ENCODE data around the gene SPON2.

Gene SPON2

DNA sequence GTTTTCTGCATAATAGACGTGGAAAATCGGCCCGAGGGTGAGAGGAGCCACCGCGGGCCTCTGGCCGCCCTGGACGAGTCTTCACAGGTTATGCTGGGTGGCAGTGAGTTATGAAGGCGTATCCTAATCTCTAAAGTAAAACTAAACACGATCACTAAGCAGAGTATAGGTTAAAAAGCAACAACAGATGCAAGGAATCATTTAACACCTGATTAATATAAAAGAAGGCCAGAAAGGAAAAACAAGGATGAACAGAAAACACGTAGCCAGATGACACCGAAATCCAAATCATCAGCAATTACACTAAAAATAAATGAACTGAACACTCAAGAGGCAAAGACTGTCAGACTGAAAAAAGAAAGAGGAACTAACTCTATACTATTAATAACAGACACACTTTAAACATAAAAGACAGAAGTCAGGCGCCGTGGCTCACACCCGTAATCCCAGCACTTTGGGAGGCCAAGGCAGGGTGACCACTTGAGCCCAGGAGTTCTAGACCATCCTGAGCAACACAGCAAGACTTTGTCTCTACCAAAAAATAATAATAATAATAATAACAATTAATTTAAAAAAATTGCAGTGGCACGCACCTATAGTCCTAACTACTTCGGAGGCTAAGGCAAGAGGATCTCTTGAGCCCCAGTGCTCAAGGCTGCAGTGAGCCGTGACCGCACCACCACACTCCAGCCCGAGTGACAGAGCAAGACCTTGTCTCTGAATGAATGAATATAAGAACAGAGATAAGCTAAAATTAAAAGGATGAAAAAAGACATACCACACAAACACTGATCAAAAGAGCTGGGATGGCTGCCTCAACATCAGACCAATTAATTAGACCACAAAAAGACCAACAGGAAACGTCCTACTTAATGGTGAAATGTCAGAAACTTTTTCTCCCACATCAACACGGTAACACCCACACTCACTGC is 46.5 kb upstream of the SPON2 start:
- TF ChIP-seq FOXP2 (optimal IDR thresholded peaks at IDR 0.05; ENCODE audit: borderline replicate concordance, extremely low read depth, extremely low read length, insufficient read depth) (no peak), SIN3A (IDR thresholded peaks at IDR 0.05; ENCODE audit: borderline replicate concordance, insufficient read depth, low read length) (no peak), POLR2AphosphoS5 (IDR thresholded peaks at IDR 0.05; ENCODE audit: low read depth, low read length) (no peak), TAF1 (IDR thresholded peaks at IDR 0.05; ENCODE audit: borderline replicate concordance, insufficient read depth, low read length) (no peak)
- TF ChIP-seq, protein P1, sequence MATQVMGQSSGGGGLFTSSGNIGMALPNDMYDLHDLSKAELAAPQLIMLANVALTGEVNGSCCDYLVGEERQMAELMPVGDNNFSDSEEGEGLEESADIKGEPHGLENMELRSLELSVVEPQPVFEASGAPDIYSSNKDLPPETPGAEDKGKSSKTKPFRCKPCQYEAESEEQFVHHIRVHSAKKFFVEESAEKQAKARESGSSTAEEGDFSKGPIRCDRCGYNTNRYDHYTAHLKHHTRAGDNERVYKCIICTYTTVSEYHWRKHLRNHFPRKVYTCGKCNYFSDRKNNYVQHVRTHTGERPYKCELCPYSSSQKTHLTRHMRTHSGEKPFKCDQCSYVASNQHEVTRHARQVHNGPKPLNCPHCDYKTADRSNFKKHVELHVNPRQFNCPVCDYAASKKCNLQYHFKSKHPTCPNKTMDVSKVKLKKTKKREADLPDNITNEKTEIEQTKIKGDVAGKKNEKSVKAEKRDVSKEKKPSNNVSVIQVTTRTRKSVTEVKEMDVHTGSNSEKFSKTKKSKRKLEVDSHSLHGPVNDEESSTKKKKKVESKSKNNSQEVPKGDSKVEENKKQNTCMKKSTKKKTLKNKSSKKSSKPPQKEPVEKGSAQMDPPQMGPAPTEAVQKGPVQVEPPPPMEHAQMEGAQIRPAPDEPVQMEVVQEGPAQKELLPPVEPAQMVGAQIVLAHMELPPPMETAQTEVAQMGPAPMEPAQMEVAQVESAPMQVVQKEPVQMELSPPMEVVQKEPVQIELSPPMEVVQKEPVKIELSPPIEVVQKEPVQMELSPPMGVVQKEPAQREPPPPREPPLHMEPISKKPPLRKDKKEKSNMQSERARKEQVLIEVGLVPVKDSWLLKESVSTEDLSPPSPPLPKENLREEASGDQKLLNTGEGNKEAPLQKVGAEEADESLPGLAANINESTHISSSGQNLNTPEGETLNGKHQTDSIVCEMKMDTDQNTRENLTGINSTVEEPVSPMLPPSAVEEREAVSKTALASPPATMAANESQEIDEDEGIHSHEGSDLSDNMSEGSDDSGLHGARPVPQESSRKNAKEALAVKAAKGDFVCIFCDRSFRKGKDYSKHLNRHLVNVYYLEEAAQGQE (IDR thresholded peaks at IDR 0.05; ENCODE audit: insufficient read depth in 1 of 2, low read depth in 2 of 2, low read length in 2 of 2) = no peak

DNA sequence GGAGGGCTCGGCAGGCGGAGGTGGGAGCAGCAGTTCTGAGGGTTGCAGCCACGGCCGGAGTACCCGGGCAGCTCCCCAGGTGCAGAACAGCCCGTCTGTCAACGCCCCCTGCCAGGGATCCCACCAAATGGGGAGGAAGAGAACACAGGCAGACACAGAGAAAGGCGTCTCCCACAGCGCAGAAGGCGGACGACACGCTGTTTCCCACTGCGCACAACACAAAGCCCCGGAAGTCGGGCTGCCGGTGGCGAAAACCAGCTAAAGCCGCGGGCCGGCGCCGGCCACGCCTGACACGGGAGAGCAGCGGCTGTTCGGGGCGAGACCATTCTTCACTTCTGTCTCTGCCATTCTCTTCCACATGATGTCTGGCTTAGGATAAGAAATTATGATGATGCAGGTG is 45.0 kb upstream of the SPON2 start:
- TF ChIP-seq TAF1 (IDR thresholded peaks at IDR 0.05; ENCODE audit: borderline replicate concordance, insufficient read depth, low read length) = no peak

DNA sequence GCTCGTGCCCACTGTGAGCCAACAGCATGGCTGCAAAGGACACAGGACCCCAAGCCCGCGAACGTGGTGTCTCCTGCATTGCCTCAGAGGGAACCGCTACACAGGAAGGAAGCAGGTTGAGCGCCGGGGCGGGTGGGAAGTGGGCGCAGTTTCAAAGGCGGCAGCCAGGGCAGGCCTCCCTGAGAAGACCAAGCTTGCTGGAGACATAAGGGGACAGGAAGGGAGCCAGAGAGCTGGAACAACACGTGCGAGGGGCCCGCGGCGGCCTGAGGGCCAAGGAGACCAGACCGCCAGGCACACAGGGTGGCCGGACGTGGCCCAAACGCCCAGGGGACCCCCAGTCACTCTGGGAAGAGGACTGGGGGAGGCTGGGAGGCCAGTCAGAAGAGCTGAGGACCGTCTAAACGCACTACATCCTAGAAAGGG is 44.5 kb upstream of the SPON2 start:
- TF ChIP-seq FOXP2 (optimal IDR thresholded peaks at IDR 0.05; ENCODE audit: borderline replicate concordance, extremely low read depth, extremely low read length, insufficient read depth) = no peak
- no peak for TF ChIP-seq POLR2AphosphoS5 (IDR thresholded peaks at IDR 0.05; ENCODE audit: low read depth, low read length)
- no peak for TF ChIP-seq TAF1 (IDR thresholded peaks at IDR 0.05; ENCODE audit: borderline replicate concordance, insufficient read depth, low read length)
- TF ChIP-seq, protein P1 (IDR thresholded peaks at IDR 0.05; ENCODE audit: insufficient read depth in 1 of 2, low read depth in 2 of 2, low read length in 2 of 2) = no peak
- no peak for TF ChIP-seq SIN3A (IDR thresholded peaks at IDR 0.05; ENCODE audit: borderline replicate concordance, insufficient read depth, low read length)

DNA sequence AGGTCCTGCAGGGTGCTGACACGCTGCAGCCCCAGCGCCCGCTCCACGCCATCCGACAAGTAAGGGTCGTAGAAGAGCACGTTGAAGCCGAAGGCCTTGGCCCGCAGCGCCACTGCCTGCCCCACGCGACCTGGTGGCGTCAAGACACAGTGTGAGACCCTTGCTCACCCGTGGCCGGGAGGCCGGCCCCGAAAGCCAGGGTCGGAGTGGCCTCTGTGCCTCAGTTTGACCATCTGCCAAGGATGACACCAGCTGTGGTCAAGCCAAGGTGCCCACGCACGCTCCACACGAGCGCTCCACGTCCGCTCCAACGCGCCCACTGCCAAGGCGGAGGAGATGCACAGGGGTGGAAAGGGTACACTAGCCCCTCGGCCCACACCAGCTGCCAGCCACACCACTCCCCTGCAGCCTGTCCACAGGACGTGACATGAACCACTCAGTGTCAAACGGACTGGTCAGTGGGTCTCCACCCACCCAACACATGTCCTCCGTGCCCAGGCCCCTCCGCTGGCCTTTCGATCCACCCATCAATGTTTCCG is 43.8 kb upstream of the SPON2 start:
- TF ChIP-seq POLR2AphosphoS5 (IDR thresholded peaks at IDR 0.05; ENCODE audit: low read depth, low read length) = no peak
- TF ChIP-seq FOXP2 (optimal IDR thresholded peaks at IDR 0.05; ENCODE audit: borderline replicate concordance, extremely low read depth, extremely low read length, insufficient read depth) = no peak
- no peak for TF ChIP-seq SIN3A (IDR thresholded peaks at IDR 0.05; ENCODE audit: borderline replicate concordance, insufficient read depth, low read length)
- TF ChIP-seq TAF1 (IDR thresholded peaks at IDR 0.05; ENCODE audit: borderline replicate concordance, insufficient read depth, low read length) = no peak
- TF ChIP-seq, protein P1 (IDR thresholded peaks at IDR 0.05; ENCODE audit: insufficient read depth in 1 of 2, low read depth in 2 of 2, low read length in 2 of 2) = no peak

DNA sequence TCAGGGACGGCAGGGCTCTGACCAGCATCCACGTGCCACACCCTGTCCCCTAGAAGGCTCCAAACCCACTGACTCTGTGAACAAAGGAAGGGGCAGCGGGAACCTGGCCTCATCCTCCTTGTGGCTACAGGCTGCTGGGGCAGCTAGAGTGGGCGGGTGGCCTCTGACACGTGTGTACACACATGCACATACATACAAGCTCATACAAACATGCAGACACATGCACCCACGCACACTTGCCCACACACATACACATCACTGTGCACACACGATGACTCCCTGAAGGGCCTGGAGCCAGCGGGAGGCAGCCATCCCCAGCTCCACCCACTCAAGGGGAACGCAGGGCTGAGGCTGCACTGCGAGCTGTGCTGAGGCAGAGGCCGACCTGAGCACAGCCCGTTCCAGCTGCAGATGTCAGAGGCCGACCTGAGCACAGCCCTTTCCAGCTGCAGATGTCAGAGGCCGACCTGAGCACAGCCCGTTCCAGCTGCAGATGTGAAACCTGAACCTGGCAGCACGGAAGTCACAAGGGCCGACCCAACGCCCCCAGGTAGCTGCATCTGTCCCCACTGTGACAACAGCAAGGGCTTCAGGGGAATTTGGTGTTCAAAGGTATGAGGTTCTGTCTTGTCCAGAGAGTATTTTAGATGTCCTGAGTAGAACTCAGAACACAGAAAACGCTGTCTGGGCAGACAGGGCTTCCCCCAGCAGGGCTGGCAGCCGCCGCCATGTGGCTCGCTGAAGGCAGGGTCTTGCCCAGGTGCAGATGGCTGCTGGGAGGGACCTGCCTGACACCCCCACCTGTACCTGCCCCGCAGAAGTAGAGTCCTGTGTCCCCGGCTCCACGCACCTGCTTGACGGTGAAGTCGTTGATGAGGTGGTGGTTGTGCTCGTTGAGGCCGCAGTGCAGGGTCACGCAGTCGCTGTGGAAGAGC is 43.0 kb upstream of the SPON2 start:
- no peak for TF ChIP-seq TAF1 (IDR thresholded peaks at IDR 0.05; ENCODE audit: borderline replicate concordance, insufficient read depth, low read length)
- TF ChIP-seq POLR2AphosphoS5 (IDR thresholded peaks at IDR 0.05; ENCODE audit: low read depth, low read length) = no peak
- TF ChIP-seq FOXP2 (optimal IDR thresholded peaks at IDR 0.05; ENCODE audit: borderline replicate concordance, extremely low read depth, extremely low read length, insufficient read depth) = no peak
- TF ChIP-seq, protein P1 (IDR thresholded peaks at IDR 0.05; ENCODE audit: insufficient read depth in 1 of 2, low read depth in 2 of 2, low read length in 2 of 2) = no peak
- TF ChIP-seq SIN3A (IDR thresholded peaks at IDR 0.05; ENCODE audit: borderline replicate concordance, insufficient read depth, low read length) = no peak
